ENCODE data around the gene SDR9C7. TPM values are rescaled to one million over a fixed set of nuclear protein-coding genes. Genes with fewer than 3 reads are reported as not detected.

Gene SDR9C7
- polyA plus RNA-seq, 2 of the 4 experiments (the other 2 are of a cell fraction) = not detected

GRCh38 chr12:56932146-56932545, 2.1 kb downstream of the SDR9C7 start:
- WGBS (ENCODE audit: missing lambda C conversion rate) = 92% methylated on average over 5 of the region's 5 CpGs
- no peak for TF ChIP-seq NR3C1 (IDR thresholded peaks at IDR 0.05)
- no peak for TF ChIP-seq JUNB (IDR thresholded peaks at IDR 0.05)
- TF ChIP-seq KDM1A (IDR thresholded peaks at IDR 0.05; ENCODE audit: low read depth) = no peak
- no peak for TF ChIP-seq ZNF302 (CRISPR knock-in tag; IDR thresholded peaks at IDR 0.05)
- TF ChIP-seq CHD4 (IDR thresholded peaks at IDR 0.05; ENCODE audit: borderline replicate concordance) = no peak
- no peak for FAIRE-seq

GRCh38 chr12:56931474-56931978, 2.7 kb downstream of the SDR9C7 start:
- POLR2A ChIA-PET = no interaction called here
- H3K27ac ChIP-seq = peak overlapping the region; percentile 16 to 37; a peak in 1 of 6 replicates
- DNase-seq (ENCODE audit: low read depth in 1 of 2, low spot score in 1 of 2) = peak in 1 of 2 experiments; percentile 55
- H3K4me3 ChIP-seq = no peak overlapping the region
- no peak for FAIRE-seq
- peaks cover 17% of the 10 kb centered on the region for H3K4me1 ChIP-seq
- CTCF ChIA-PET = interaction anchor here (1.0 to 1.2 kb wide), 2 partner anchors 16 to 92 kb away, joined by 3 read pairs; no protein-coding TSS in a partner anchor
- H3K4me2 ChIP-seq = 0 out of 3 replicates have a peak overlapping the region, but pooled peaks have one; percentile 10
- TF ChIP-seq PBX3 (IDR thresholded peaks at IDR 0.05) = no peak
- TF ChIP-seq CBX8 (IDR thresholded peaks at IDR 0.05) = no peak
- no peak for TF ChIP-seq HDAC2 (IDR thresholded peaks at IDR 0.05)
- TF ChIP-seq, protein P1, sequence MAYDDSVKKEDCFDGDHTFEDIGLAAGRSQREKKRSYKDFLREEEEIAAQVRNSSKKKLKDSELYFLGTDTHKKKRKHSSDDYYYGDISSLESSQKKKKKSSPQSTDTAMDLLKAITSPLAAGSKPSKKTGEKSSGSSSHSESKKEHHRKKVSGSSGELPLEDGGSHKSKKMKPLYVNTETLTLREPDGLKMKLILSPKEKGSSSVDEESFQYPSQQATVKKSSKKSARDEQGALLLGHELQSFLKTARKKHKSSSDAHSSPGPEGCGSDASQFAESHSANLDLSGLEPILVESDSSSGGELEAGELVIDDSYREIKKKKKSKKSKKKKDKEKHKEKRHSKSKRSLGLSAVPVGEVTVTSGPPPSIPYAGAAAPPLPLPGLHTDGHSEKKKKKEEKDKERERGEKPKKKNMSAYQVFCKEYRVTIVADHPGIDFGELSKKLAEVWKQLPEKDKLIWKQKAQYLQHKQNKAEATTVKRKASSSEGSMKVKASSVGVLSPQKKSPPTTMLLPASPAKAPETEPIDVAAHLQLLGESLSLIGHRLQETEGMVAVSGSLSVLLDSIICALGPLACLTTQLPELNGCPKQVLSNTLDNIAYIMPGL (CRISPR knock-in tag; IDR thresholded peaks at IDR 0.05; ENCODE audit: borderline replicate concordance) = no peak
- no peak for TF ChIP-seq NFE2L2 (conservative IDR thresholded peaks at IDR 0.05; ENCODE audit: low read length)
- TF ChIP-seq NPAS2 (CRISPR knock-in tag; IDR thresholded peaks at IDR 0.05; ENCODE audit: borderline replicate concordance) = no peak
- no peak for TF ChIP-seq RNF2 (IDR thresholded peaks at IDR 0.05; ENCODE audit: borderline replicate concordance, low read depth)
- TF ChIP-seq HEYL (CRISPR knock-in tag; IDR thresholded peaks at IDR 0.05) = no peak
- TF ChIP-seq JUN (IDR thresholded peaks at IDR 0.05) = no peak
- TF ChIP-seq BHLHE40 (IDR thresholded peaks at IDR 0.05; ENCODE audit: low read depth, low read length) = no peak
- TF ChIP-seq RAD21 (conservative IDR thresholded peaks at IDR 0.05 in 1 of 2, IDR thresholded peaks at IDR 0.05 in 1 of 2) = no peak
- no peak for TF ChIP-seq ESRRA (IDR thresholded peaks at IDR 0.05; ENCODE audit: borderline replicate concordance, low read length)
- TF ChIP-seq HES2 (IDR thresholded peaks at IDR 0.05) = no peak
- no peak for TF ChIP-seq RARB (CRISPR knock-in tag; IDR thresholded peaks at IDR 0.05)
- H3K9me3 ChIP-seq = no peaks in the 10 kb centered on the region
- 84% methylated on average over 2 of the region's 2 CpGs for WGBS (ENCODE audit: missing lambda C conversion rate)
- ATAC-seq = peak in 1 of 2 experiments; percentile 39; a peak in 1 of 6 replicates

More at GRCh38 chr12:56932146-56932545, 2.1 kb downstream of the SDR9C7 start:
- ATAC-seq (no peak), DNase-seq (ENCODE audit: low read depth in 1 of 2, low spot score in 1 of 2) (no peak)
- ChIA-PET CTCF (interaction anchor here (1.0 to 1.2 kb wide), 3 partner anchors 15 to 92 kb away, joined by 3 to 4 read pairs (median 3); no protein-coding TSS in a partner anchor), POLR2A (no interaction called here)
- Histone ChIP-seq H3K4me3 (no peak overlapping the region), H3K4me2 (no peak overlapping the region), H3K27ac (no peak overlapping the region), H3K9me3 (no peaks in the 10 kb centered on the region), H3K4me1 (peaks cover 17% of the 10 kb centered on the region)

GRCh38 chr12:56930241-56930640, 4.0 kb downstream of the SDR9C7 start:
- Histone ChIP-seq H3K4me3 (no peak overlapping the region), H3K27ac (no peak overlapping the region), H3K9me3 (no peaks in the 10 kb centered on the region), H3K4me2 (no peak overlapping the region), H3K4me1 (peaks cover 14% of the 10 kb centered on the region)
- TF ChIP-seq FOSB (CRISPR knock-in tag; IDR thresholded peaks at IDR 0.05) = no peak
- no peak for TF ChIP-seq JUNB (IDR thresholded peaks at IDR 0.05)
- TF ChIP-seq TFCP2L1 (CRISPR knock-in tag; IDR thresholded peaks at IDR 0.05) = no peak
- TF ChIP-seq PBX3 (IDR thresholded peaks at IDR 0.05) = no peak
- no peak for TF ChIP-seq SREBF2 (IDR thresholded peaks at IDR 0.05)
- TF ChIP-seq NPAS2 (CRISPR knock-in tag; IDR thresholded peaks at IDR 0.05; ENCODE audit: borderline replicate concordance) = no peak
- TF ChIP-seq, protein P2, sequence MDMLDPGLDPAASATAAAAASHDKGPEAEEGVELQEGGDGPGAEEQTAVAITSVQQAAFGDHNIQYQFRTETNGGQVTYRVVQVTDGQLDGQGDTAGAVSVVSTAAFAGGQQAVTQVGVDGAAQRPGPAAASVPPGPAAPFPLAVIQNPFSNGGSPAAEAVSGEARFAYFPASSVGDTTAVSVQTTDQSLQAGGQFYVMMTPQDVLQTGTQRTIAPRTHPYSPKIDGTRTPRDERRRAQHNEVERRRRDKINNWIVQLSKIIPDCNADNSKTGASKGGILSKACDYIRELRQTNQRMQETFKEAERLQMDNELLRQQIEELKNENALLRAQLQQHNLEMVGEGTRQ (IDR thresholded peaks at IDR 0.05) = no peak
- no peak for TF ChIP-seq BHLHE40 (IDR thresholded peaks at IDR 0.05; ENCODE audit: low read depth, low read length)
- TF ChIP-seq FOXS1 (CRISPR knock-in tag; IDR thresholded peaks at IDR 0.05) = no peak
- TF ChIP-seq RARB (CRISPR knock-in tag; IDR thresholded peaks at IDR 0.05) = no peak
- TF ChIP-seq POLR2A (IDR thresholded peaks at IDR 0.05; ENCODE audit: low read length) = no peak
- CTCF ChIA-PET = no interaction called here
- no peak for ATAC-seq
- no peak for FAIRE-seq
- POLR2A ChIA-PET = no interaction called here
- 69% methylated on average over 8 of the region's 8 CpGs for WGBS (ENCODE audit: missing lambda C conversion rate)
- no peak for DNase-seq (ENCODE audit: low read depth in 1 of 2, low spot score in 1 of 2)

Measured in A549 (cell line).